EL (cell line): Measurements from ENCODE around the gene MS4A4E.
A peak's percentile ranks its signal among the peaks of the same experiment; 100 is the strongest.
"Not testable (repeated sequence)": the region's sequence is repeated elsewhere in the genome, so short reads cannot be mapped to it uniquely, and the experiment has no call there.

Source experiments
- DNase-seq: peaks from one replicate; pipeline ENCODE4 v3.0.0-alpha.2; 2016

The MS4A4E gene

DNA sequence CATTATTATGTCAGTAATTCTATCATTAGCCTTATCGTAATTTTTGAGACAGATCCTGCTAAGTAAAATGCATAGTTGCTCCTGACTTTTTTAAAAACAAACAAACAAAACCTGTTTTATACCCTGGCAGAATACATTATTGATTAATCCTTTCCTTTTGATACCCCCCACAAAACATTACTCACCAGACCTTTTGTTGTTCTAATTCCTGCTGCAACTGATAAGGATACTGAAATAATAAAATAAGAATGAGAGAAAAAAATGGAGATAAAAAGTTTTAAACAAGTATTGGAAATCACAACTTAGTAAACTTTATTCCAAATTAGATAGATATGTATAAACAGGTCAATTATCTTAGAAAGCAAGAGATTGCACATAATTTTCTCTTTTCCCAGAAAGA, 28.6 kb downstream of the MS4A4E start:
- no peak for DNase-seq

DNA sequence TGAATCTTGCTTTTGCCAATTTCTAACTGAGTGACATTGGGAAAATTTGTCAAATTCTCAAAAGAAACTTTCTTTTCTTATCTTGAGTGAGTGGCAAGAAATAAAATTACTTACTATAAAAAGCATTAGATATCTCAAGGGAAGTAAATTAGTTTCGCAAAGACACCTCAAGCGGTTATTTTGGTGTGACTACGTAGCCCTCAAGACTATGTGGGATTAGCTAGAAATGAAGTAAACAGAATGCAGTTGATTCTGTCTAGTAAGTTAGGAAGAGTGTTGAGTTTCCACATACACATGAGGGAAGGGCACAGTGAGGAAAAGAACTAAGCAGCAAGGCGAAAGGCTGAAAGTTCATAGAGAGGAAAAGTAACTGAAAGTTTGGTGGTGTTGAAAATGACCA, 31.7 kb downstream of the MS4A4E start:
- no peak for DNase-seq

DNA sequence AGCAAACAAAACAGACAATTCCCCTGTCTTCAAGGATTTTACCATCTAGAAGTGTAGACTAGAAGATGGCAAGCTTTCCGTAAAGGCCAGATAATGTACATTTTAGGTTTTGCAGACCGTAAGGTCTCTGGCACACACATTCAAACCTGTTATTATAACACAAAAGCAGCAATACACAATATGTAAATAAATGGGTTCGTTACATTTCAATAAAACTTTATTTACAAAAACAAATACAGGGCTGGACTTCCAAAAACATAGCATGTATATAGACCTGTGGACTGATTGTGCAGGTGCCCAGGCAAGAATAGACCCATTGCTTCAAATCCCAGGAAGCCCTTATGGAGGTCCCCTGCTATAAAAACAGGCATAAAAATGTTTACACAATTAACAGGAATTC, 33.0 kb downstream of the MS4A4E start:
- DNase-seq, result no peak

DNA sequence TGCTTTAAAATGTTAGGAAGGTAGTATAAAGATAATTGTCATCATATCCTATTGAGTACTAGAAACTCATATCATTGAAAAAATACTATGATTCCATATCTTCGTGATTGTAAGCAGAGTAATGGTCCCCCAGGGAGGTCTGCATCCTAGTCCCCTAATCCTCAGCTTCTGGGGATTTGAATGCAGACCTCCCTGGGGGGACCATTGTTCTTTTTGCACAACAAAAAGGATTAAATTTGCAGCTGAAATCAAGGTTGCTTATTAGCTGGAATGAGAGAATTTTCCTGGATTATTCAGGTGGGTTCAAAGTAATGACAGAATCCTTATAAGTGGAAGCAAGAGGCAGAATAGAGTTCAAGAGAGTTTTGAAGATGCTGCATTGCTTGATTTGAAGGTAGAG, 34.0 kb downstream of the MS4A4E start:
- no peak for DNase-seq

DNA sequence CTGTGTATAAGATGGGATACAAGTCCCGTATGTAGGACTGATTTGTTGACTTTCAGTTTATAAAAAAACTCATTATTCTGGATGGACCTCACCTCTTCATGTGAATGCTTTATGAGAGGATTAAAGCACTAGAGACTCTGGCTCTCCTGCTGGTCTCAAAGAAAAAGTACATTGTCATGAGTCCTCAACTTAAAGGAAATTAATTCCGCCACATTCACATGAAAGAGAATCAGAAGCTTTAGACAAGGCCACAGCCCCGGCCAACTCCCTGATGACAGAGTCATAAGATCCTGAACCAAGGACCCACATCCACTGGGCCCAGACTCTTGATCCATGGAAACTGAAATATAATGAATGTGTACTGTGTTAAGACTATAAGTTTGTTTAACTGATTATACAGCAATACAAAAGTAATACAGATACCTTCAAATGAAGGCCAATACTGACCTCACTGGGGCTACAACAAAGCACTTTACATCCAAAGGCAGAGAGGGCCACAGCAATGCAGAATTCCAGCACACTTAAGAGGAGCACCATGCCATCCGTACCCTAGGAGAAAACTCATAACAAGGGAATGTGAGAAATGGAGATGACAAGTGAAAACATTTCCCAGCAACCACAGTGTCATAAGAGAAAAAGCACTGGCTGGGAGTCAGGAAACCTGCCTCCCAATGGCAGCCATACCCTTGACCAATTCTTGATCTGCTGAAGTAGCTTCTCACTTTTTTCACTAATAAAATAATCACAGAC, 34.6 kb downstream of the MS4A4E start:
- DNase-seq, result peak; percentile 4

DNA sequence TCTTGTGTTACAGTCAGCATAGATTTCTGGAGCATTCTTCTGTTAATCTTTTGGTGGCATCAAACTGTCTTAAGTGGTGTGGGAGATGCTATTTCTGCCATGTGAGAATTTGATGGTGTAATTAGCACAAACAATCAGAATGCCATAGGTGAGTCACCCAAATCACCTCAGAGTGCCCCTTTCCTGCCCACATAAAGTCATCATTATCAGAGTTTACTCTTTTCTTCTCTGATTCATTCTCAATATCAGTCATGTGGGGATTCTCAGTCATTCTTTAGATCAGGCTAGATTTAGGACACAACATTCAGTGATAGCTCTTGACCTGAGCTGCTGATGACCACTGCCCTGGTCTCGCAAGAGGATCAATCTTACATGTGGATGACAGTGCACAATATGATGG, 36.3 kb downstream of the MS4A4E start:
- no peak for DNase-seq

DNA sequence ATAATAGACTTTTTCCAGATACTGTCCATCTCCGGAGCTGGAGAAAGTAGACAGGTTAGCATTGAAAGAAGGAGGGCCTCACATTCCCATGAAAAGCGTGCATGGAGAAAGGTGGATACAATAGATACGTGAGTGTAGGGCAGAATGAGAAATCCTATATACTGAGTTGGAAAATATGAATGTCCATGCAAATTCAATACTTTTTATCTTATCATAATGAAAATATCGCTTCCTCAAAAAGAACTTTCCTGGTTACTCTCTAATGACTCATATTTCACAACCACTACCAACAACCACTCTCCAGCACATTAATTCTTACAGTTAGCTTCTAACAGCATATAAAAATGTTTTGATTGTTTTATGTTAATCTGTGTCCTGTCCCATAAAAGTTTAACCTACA, 38.0 kb downstream of the MS4A4E start:
- no peak for DNase-seq

DNA sequence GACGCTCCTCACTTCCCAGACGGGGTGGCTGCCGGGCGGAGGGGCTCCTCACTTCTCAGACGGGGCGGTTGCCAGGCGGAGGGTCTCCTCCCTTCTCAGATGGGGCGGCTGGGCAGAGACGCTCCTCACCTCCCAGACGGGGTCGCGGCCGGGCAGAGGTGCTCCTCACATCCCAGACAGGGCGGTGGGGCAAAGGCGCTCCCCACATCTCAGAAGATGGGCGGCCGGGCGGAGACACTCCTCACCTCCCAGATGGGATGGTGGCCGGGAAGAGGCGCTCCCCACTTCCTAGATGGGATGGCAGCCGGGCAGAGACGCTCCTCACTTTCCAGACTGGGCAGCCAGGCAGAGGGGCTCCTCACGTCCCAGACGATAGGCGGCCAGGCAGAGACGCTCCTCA, 41.6 kb downstream of the MS4A4E start:
- DNase-seq, result not testable (repeated sequence)

DNA sequence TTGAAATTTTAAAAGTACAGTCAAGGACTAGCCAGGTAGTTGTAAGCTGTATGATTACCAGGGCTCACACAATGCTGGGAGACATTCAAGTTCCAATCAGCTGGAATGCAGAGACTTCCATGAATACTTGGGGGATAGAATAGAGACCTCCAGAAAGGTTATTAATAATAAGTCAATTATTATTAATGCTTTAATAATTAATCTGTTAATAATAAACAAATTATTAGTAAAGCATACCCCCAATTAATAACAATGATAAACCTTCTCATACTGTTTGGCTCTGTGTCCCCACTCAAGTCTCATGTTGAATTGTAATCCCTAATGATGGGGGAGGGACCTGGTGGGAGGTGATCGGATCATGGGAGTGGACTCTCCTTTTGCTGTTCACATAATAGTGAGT, 45.5 kb downstream of the MS4A4E start:
- no peak for DNase-seq

DNA sequence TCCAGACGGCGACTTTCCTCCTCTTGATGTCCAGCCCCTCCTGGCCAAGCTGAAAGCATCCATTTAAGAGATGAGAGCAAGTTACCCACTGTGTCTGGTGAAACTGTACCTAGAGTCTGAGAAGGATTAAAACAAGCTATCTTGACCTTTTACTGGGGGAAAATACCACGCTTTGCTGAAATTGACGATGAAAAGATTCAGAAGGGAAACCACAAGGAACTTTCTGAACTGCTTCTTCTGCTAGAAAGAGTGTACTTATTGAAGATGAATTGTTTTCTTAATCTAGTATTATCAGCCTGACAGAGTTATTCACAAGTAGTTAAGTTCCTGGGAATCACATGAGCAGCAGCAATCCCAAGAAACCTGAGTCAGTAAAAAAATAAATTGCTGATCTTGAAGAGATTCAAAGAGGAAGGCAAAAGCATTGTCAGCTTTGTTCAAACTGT, 47.0 kb downstream of the MS4A4E start:
- no peak for DNase-seq

DNA sequence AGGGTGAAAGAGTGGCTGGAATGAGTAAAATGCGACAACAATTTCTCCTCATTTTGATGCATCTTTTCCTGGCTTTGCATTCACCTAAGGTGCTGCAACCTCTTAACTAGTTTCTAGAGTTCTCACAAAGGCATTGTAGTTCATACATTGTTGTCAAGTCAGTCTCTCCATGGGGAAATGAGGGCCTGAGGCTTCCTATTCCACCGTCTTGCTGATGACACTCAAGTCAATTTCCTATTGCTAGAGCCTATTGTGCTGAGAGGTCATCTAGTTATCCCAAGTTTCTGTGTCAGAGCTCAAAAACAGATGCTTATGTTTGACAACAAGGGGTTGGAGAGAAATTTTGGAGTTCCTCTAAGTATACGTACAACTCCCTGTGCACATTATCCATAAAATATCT, 48.4 kb downstream of the MS4A4E start:
- DNase-seq, result no peak

DNA sequence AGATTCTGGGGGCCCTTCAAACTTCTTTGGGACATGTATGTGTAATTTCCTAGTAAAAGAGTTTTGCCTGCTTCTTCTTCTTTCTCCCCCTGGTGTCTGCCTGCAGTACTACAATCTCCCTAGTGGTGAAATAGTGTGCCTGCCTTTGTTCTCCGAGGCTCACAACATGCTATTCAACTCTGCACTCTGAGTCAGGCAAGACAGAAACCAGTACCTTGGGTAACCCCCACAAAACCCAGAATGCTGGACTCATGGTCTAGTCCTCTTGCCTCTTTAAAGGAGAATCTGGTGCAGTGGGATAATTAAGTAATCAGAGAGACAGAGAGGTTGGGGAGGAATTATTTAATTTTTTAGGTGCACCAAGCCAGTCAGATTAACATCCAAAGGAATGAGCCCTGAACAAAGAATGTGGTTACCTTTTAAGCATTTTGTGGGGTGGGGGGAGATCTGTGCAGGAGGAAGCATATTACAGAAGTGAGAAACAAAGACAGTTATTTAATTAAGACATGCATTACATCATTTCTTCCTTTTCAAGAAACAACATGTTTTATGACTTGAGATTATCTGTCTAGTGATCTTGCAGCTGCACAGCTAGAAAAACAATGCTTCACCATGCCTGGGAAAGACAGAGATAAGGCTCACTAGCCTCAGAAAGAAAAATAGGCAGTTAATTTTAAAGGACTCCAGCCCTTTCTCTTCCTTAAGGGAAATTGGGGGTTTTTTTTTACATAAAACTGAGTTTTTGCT, 49.1 kb downstream of the MS4A4E start:
- DNase-seq, result peak; percentile 55

DNA sequence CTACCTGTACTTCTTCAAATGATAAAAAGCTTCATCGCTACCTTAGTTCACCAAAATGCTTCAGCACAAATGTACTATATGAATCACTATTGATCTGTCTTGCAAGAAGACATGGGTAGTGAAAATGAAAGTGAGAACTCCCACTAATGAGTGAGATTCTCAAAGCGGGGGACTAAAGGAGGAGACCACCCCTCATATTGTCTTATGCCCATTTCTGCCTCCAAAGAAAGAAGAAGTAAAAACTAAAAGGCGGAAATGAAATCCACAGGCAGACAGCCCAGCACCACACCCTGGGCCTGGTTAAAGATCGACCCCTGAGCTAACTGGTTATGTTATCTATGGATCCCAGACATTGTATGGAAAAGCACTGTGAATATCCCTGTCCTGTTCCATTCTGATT, 50.4 kb downstream of the MS4A4E start:
- not testable (repeated sequence) for DNase-seq

DNA sequence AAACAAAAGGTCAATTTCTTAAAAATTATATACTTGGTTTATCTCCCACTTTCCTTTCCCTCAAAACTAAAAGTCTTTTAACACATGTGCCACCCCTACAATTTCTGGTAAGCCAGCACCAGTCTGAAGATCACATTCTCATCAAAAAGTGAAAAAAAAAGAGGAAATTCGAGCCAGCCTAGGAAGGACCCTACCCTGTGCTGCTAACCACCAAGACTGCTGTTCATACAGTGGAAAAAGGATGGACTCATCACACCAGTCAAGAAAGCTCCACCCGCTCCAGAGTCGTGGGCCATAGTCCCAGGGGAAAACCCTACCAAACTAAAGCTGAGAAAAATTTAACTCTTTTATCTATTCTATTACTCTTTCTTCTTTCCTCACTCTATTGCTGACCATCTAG, 54.5 kb downstream of the MS4A4E start:
- not testable (repeated sequence) for DNase-seq

DNA sequence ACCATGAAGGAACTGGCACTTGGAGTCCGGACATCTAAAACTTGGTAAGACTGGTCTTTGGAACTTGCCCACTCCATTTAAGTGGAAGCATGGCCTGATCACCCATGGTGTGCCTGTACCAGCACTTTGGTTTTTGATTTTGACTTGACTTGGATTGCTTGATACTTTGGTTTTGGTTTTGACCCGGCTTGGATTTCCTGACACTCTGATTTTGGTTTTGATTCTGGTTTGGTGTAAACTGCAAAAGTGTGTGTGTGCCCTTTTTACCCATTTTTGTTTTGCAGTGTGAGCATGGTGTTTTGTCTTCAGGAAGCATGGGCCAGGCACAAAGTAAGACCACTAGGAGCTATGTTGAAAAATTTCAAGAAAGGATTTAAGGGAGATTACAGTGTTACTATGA, 56.8 kb downstream of the MS4A4E start:
- not testable (repeated sequence) for DNase-seq

DNA sequence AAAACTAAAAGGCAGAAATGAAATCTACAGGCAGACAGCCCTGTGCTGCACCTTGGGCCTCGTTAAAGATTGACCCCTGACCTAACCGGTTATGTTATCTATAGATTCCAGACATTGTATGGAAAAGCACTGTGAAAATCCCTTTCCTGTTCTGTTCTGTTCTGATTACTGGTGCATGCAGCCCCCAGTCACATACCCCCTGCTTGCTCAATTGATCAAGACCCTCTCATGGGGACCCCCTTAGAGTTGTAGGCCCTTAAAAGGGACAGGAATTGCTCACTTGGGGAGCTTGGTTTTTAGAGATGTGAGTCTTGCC, 57.5 kb downstream of the MS4A4E start:
- DNase-seq, result not testable (repeated sequence)

DNA sequence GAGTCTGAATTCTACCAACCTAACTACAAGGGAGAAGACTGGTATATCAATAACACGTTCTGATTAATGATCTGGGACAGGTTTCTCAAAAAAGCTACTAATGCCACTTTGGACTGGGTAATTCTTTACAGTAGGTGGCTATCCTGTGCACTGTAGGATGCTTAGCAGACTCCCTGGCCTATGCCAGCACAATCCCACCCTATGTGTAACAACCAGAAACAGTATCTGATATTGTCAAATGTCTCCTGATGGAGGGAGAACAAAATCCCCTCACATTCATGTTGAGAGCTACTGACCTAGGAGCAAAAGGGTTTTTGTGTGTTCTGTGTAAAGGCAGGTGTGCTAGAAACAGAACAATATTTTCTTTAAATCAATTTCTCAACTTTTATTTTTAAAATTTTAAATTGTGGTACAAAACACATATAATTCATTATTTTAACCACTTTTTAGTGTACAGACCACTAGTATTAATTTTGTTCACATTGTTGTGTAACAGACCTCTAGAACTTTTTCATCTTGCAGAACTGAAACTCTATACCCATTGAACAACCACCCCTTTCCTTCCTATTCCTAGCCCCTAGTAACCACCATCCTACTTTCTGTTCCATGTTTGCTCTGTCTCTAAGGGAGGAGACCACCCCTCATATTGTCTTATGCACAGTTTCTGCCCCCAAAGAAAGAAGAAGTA, 58.0 kb downstream of the MS4A4E start:
- DNase-seq, result no peak

DNA sequence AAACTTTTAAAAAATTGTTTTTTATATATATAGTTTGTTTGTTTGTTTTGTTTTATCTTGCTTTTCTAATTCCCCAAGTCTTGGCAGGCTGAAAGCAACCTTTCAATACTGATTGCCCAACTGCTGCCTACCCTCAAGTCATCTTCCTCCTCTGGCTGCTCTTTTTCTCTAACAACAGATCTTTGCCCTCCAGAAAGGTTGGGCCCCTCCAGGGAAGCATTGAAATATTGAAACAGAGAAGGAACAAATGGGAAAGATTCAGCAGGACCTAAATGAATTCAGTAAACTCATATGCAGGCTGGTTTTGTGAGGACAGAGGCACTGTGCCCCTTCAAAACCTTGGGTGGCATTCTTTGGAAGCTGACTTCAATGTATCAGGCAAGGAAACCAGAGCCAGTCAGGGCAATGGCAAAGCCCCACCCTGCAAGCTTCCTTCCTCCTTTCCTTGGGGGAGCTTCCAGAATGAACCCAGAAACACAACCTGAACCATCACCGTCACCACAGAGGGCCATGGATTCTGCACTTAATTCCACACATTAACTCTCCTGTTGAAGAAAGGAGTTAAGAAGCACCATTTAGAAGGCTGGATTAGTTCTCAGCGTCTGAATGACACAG, 59.2 kb downstream of the MS4A4E start:
- no peak for DNase-seq

DNA sequence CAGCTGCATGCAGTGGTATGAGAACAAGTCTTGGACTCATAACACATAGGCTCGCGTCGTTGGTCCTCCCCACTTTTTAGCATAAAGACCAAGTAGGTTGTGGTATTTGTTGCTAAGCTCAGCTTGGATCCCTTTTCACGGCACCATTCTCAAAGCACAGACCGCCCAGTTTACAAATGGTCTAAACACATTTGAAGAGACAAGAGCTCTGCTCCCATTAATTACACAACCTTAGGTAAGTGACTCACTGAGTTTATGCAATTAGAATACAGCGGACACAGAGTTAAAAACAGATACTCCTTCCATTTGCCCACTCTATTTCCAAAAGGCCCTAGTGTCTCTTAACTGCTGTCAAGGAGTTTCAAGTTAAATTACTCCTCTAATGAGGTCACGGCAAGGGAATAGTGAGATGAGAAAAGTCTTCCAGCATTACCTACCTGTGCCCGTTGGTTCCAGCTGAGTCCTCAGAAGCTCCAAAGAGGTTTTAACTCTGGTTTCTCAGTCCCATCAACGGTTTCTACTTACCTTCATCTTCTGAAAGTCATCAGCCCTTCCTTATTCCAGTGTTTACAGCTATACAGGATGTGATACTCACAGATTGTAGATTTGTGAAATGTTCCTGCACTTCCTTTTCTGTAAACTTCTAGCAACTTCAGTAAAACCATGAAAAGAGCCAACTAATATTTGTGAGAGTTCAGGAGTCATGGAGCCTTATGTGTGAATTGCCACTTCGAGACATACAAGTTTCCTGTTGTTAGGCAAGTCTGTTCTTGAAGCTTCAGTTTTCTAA, 60.2 kb downstream of the MS4A4E start, which contains the start of gene MS4A6A:
Gene MS4A6A (minus strand): TSS at position 543 of the 790 bp plus-strand sequence. CDS start 1,356 bp downstream, outside the sequence.
- DNase-seq, result no peak

DNA sequence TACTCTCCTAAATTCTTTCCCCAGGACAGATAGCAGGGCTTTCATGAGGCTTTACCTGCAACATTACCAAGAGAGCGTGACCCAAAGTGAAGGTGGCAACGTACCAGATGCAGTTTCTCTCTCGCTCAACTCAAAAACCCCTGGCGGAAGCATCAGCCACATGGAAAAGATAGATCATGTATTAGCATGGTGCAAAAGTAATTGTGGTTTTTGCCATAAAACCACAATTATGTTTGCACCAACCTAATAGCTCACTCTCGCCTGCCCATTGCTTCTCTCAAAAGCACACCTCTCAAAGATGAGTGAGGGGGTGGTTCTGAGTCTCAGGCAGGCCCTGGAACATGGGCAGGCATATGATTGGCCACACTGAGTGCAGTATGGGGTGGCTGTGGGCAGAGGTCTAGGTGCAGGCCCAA, 67.1 kb downstream of the MS4A4E start:
- DNase-seq, result no peak

DNA sequence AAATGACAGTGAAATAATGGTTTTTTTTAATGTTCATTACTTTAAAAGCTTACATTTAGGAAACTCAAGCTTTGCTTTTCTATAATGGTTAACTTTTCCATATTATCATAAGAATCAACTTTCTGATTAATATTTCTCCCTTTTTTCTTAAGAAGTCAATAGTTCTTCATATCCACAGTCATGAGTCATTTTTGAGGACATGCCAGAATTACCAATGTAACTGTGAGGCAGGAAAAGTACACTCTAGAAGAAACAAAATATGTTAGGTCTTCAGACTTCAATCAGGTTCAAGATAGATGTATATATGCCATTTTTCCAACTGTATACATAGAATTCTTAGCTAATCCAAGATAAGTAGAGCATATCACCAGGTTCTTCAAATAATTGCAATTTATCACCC, 70.9 kb downstream of the MS4A4E start:
- DNase-seq, result no peak

DNA sequence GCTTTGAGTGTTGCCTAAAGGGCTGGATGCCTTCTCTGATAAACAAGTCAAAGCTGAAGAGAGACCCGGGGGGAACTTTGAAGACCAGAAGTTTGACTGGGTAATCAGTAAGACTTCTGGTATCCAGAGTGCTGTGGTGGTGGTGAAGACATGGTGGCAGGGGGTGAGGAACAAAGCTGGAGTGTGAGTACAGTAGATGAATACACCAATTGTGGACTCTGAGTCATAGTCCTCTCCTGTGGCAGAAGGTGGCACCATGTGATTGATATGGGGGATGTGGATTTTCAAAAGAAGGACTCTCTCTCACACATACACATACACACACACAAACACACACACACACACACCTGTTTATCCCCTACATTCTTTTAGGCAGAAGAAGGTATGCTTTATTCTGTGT, 72.4 kb downstream of the MS4A4E start:
- DNase-seq, result no peak
